ENCODE data around the gene LIN7C.

DNA sequence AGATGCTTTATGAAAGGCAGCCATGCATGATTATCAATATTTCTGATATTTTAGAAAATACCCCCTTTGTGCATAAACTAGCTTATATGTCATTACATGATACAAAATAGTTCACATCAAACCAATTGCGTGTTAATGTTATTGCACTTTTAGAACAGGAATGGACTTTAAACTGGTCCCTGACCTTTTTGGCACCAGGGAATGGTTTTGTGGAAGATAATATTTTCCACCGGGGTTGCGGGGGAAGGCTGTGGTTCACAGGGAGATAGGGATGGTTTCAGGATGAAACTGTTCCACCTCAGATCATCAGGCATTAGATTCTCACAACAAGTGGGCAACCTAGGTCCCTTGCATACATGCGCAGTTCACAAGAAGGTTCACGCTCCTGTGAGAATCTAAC is 17.5 kb downstream of the LIN7C start:
- TF ChIP-seq, protein P1, sequence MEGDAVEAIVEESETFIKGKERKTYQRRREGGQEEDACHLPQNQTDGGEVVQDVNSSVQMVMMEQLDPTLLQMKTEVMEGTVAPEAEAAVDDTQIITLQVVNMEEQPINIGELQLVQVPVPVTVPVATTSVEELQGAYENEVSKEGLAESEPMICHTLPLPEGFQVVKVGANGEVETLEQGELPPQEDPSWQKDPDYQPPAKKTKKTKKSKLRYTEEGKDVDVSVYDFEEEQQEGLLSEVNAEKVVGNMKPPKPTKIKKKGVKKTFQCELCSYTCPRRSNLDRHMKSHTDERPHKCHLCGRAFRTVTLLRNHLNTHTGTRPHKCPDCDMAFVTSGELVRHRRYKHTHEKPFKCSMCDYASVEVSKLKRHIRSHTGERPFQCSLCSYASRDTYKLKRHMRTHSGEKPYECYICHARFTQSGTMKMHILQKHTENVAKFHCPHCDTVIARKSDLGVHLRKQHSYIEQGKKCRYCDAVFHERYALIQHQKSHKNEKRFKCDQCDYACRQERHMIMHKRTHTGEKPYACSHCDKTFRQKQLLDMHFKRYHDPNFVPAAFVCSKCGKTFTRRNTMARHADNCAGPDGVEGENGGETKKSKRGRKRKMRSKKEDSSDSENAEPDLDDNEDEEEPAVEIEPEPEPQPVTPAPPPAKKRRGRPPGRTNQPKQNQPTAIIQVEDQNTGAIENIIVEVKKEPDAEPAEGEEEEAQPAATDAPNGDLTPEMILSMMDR (conservative IDR thresholded peaks at IDR 0.05; ENCODE audit: low read depth, low read length), result no peak
- no peak for TF ChIP-seq EZH2 (IDR thresholded peaks at IDR 0.05; ENCODE audit: borderline replicate concordance, low read depth, low read length, poor library complexity, severe bottlenecking)

Measured in A673 (cell line).